Endodermal cell (in vitro differentiated cells): ENCODE measurements around the gene FOXP4. TPM values are rescaled to one million over a fixed set of nuclear protein-coding genes. Genes with fewer than 3 reads are reported as not detected.

Source experiments
- DNase-seq: peaks from one replicate; pipeline ENCODE4 v3.0.0-alpha.2; 2017
- H3K27ac ChIP-seq: 2 replicates; pipeline ENCODE4 v1.5.1; 2013; ENCODE audit warnings: mild to moderate bottlenecking, low read depth, low read length, moderate library complexity
- H3K27me3 ChIP-seq: 2 replicates; pipeline ENCODE4 v1.6.1; 2013; ENCODE audit warnings: mild to moderate bottlenecking, low read length, moderate library complexity; ENCODE audit not compliant: insufficient read depth, control insufficient read depth, poor library complexity, severe bottlenecking
- H3K36me3 ChIP-seq: 2 replicates; pipeline ENCODE4 v1.7.0; 2013; ENCODE audit warnings: mild to moderate bottlenecking, low read length, moderate library complexity; ENCODE audit not compliant: control insufficient read depth, insufficient read depth
- H3K4me1 ChIP-seq: one replicate; pipeline ENCODE4 v1.7.0; 2013; ENCODE audit warnings: low read length; ENCODE audit not compliant: control insufficient read depth, insufficient read depth
- H3K4me3 ChIP-seq: 2 replicates; pipeline ENCODE4 v1.5.1; 2013; ENCODE audit warnings: mild to moderate bottlenecking, low read length, moderate library complexity
- H3K9ac ChIP-seq: 2 replicates; pipeline ENCODE4 v1.6.1; 2013; ENCODE audit warnings: mild to moderate bottlenecking, low read length, moderate library complexity; ENCODE audit not compliant: poor library complexity, severe bottlenecking; ENCODE audit errors: extremely low read depth
- H3K9me3 ChIP-seq: 2 replicates; pipeline ENCODE4 v1.6.1; 2013; ENCODE audit warnings: mild to moderate bottlenecking, low read length, moderate library complexity; ENCODE audit not compliant: control insufficient read depth
- H3K27ac Mint-ChIP-seq: 2 replicates; pipeline ENCODE4 v1.8.0; 2020; ENCODE audit warnings: mixed read lengths
- H3K27me3 Mint-ChIP-seq: 2 replicates; pipeline ENCODE4 v1.8.0; 2021; ENCODE audit warnings: mild to moderate bottlenecking, mixed read lengths; ENCODE audit not compliant: insufficient read depth
- H3K36me3 Mint-ChIP-seq: 2 replicates; pipeline ENCODE4 v1.8.0; 2020; ENCODE audit warnings: low read depth, mixed read lengths
- H3K4me1 Mint-ChIP-seq: 2 replicates; pipeline ENCODE4 v1.8.0; 2020; ENCODE audit warnings: mixed read lengths
- H3K4me3 Mint-ChIP-seq: 2 replicates; pipeline ENCODE4 v1.8.0; 2020; ENCODE audit warnings: mild to moderate bottlenecking, moderate library complexity, mixed read lengths
- H3K9me3 Mint-ChIP-seq: 2 replicates; pipeline ENCODE4 v1.8.0; 2020; ENCODE audit warnings: mild to moderate bottlenecking, mixed read lengths
- WGBS, 2 experiments: methylation state at CpG; one replicate each; pipeline versions ENCODE4 v1.1.5 to v1.1.7; 2013; ENCODE audit warnings: missing lambda C conversion rate in 2 of 2, mixed read lengths in 1 of 2; ENCODE audit not compliant: insufficient coverage in 1 of 2, insufficient read length in 1 of 2; 5-methylcytosine and 5-hydroxymethylcytosine counted together
- total RNA-seq, 2 donors: library from RNA; stranded (reverse); fragmentation: NEBNext Ultra II Directional in 1 of 2; extraction: Animal tissue kit (Norgen Biotek cat#: 25700) in 1 of 2; gene quantifications; 2 replicates in 1 of 2; 3 replicates in 1 of 2; pipeline ENCODE4 v1.2.1, GENCODE V29; 2021
- TF ChIP-seq, protein P1 (sequence below): fragments of 200-600 bp; sonication (generic); conservative IDR thresholded peaks from 2 replicates; pipeline ENCODE4 v1.5.0; 2021; ENCODE audit warnings: antibody characterized with exemption, mild to moderate bottlenecking

Gene FOXP4
- total RNA-seq, 2 donors from 2014 or later = 44.4 to 47.7 TPM

GRCh38 chr6:41529970-41530369 is 16.2 kb upstream of the FOXP4 start:
- no peaks in the 10 kb centered on the region for H3K9me3 ChIP-seq
- peaks cover 20% of the 10 kb centered on the region for H3K4me1 Mint-ChIP-seq
- H3K4me1 ChIP-seq = peaks cover 14% of the 10 kb centered on the region
- H3K9ac ChIP-seq = no peak overlapping the region
- no peak overlapping the region for H3K4me3 ChIP-seq
- H3K4me3 Mint-ChIP-seq = no peak overlapping the region
- WGBS, 2 experiments = 74 to 78% methylated on average over 6 to 7 of the region's 7 CpGs
- H3K27me3 Mint-ChIP-seq = peaks cover 62% of the 10 kb centered on the region
- no peaks in the 10 kb centered on the region for H3K36me3 Mint-ChIP-seq
- H3K27me3 ChIP-seq = peaks cover 19% of the 10 kb centered on the region
- TF ChIP-seq, protein P1, sequence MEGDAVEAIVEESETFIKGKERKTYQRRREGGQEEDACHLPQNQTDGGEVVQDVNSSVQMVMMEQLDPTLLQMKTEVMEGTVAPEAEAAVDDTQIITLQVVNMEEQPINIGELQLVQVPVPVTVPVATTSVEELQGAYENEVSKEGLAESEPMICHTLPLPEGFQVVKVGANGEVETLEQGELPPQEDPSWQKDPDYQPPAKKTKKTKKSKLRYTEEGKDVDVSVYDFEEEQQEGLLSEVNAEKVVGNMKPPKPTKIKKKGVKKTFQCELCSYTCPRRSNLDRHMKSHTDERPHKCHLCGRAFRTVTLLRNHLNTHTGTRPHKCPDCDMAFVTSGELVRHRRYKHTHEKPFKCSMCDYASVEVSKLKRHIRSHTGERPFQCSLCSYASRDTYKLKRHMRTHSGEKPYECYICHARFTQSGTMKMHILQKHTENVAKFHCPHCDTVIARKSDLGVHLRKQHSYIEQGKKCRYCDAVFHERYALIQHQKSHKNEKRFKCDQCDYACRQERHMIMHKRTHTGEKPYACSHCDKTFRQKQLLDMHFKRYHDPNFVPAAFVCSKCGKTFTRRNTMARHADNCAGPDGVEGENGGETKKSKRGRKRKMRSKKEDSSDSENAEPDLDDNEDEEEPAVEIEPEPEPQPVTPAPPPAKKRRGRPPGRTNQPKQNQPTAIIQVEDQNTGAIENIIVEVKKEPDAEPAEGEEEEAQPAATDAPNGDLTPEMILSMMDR = no peak
- no peaks in the 10 kb centered on the region for H3K9me3 Mint-ChIP-seq
- H3K36me3 ChIP-seq = no peaks in the 10 kb centered on the region
- H3K27ac Mint-ChIP-seq = no peak overlapping the region
- no peak overlapping the region for H3K27ac ChIP-seq
- DNase-seq = no peak

DNA sequence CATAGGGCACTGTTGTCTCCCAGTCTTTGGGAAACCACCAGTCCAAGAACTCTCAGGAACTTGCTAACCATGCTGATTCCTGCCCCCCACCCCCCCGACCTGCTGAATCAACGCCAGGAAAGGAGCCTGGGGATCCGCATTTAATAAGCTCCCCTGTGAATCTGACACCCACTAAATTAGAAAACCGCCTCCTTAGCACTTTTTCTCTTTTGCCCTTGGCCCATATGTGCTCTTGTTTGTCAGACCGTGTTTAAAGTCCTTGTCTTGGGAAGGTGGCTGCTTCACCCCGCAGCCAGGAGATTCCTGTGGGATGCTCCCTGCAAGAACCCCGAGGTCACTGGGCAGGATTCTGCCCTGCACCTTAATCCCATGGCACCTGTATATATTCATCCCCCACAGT is 15.7 kb upstream of the FOXP4 start:
- TF ChIP-seq, protein P1 = no peak
- DNase-seq = no peak
- no peaks in the 10 kb centered on the region for H3K9me3 Mint-ChIP-seq
- H3K4me3 Mint-ChIP-seq = no peak overlapping the region
- Histone ChIP-seq H3K27me3 (peaks cover 19% of the 10 kb centered on the region), H3K9ac (no peak overlapping the region), H3K36me3 (no peaks in the 10 kb centered on the region), H3K4me3 (no peak overlapping the region), H3K4me1 (peaks cover 11% of the 10 kb centered on the region), H3K27ac (no peak overlapping the region), H3K9me3 (no peaks in the 10 kb centered on the region)
- no peaks in the 10 kb centered on the region for H3K36me3 Mint-ChIP-seq
- H3K27ac Mint-ChIP-seq = no peak overlapping the region
- H3K4me1 Mint-ChIP-seq = peaks cover 17% of the 10 kb centered on the region
- H3K27me3 Mint-ChIP-seq = peaks cover 64% of the 10 kb centered on the region
- WGBS, 2 experiments = 85 to 90% methylated on average over 6 to 7 of the region's 7 CpGs

- Mint-ChIP-seq H3K27ac (no peak overlapping the region), H3K4me3 (no peak overlapping the region), H3K4me1 (peaks cover 20% of the 10 kb centered on the region), H3K9me3 (no peaks in the 10 kb centered on the region), H3K27me3 (peaks cover 67% of the 10 kb centered on the region), H3K36me3 (no peaks in the 10 kb centered on the region)
- H3K36me3 ChIP-seq = no peaks in the 10 kb centered on the region
- H3K9ac ChIP-seq = no peak overlapping the region
- peaks cover 19% of the 10 kb centered on the region for H3K27me3 ChIP-seq
- H3K4me3 ChIP-seq = no peak overlapping the region
- no peak overlapping the region for H3K27ac ChIP-seq
- TF ChIP-seq, protein P1 = no peak
- peaks cover 11% of the 10 kb centered on the region for H3K4me1 ChIP-seq
- DNase-seq = no peak
- H3K9me3 ChIP-seq = no peaks in the 10 kb centered on the region
Observed at GRCh38 chr6:41531016-41531415, 15.2 kb upstream of the FOXP4 start.
